Transverse colon (tissue), 3 donors: ENCODE measurements around the gene GKN1.

Experiments used
- POLR2A ChIP-seq: fragments of 450-650 bp; IDR thresholded peaks from one replicate; pipeline ENCODE4 v1.6.1; 2016; ENCODE audit warnings: antibody characterized with exemption, mild to moderate bottlenecking, moderate library complexity
- TF ChIP-seq, protein P1 (sequence below), 5 experiments: fragments of 200-600 bp in 3 of 5; fragments of 450-650 bp in 2 of 5; sonication (generic) in 3 of 5; IDR thresholded peaks; 1 replicate in 2 of 5; 2 replicates in 3 of 5; pipeline ENCODE4 v1.5.1; 2016 to 2017; ENCODE audit warnings: antibody characterized with exemption in 5 of 5, inconsistent platforms in 3 of 5, mild to moderate bottlenecking in 2 of 5, moderate library complexity in 1 of 5

- no peak for TF ChIP-seq POLR2A
- TF ChIP-seq, protein P1, sequence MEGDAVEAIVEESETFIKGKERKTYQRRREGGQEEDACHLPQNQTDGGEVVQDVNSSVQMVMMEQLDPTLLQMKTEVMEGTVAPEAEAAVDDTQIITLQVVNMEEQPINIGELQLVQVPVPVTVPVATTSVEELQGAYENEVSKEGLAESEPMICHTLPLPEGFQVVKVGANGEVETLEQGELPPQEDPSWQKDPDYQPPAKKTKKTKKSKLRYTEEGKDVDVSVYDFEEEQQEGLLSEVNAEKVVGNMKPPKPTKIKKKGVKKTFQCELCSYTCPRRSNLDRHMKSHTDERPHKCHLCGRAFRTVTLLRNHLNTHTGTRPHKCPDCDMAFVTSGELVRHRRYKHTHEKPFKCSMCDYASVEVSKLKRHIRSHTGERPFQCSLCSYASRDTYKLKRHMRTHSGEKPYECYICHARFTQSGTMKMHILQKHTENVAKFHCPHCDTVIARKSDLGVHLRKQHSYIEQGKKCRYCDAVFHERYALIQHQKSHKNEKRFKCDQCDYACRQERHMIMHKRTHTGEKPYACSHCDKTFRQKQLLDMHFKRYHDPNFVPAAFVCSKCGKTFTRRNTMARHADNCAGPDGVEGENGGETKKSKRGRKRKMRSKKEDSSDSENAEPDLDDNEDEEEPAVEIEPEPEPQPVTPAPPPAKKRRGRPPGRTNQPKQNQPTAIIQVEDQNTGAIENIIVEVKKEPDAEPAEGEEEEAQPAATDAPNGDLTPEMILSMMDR (IDR thresholded peaks at IDR 0.05) = no peak
Observed at GRCh38 chr2:68968221-68968620, 6.2 kb upstream of the GKN1 start.
